ENCODE data around the gene SNX20. TPM values are rescaled to one million over a fixed set of nuclear protein-coding genes. Genes with fewer than 3 reads are reported as not detected.

SNX20 gene
- total RNA-seq, 1 donor from 2014 or later, result not detected

DNA sequence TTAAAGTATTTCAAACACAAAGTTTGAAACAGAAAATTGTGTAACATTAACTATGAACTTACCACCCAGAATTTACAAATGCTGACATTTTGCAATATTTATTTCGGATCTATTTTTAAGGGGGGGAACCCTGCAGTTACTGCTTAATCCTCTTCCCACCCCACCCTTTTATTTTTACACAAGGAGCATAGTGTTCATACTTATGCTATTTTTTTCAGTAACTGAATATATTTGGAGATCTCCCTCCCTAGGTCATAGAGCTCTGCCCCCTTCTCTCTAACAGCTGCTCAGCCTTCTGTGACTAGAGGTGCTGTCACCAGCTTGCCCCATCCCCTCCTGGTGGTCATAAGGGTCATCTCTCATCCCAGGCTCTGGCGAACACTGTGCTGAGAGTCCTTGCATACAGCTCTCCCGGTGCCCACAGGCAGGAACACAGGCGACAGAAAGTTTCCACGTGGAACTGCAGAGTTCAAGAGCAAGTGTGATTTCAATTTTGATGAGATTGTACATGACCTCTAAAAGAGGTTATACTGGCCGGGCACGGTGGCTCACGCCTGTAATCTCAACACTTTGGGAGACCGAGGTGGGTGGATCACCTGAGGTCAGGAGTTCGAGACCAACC is 44.2 kb downstream of the SNX20 start:
- H4K20me1 ChIP-seq (ENCODE audit: insufficient read depth, low read length), result no peaks in the 10 kb centered on the region
- no peak overlapping the region for H3K27ac Mint-ChIP-seq (ENCODE audit: unreplicated experiment)
- no peak for FAIRE-seq

DNA sequence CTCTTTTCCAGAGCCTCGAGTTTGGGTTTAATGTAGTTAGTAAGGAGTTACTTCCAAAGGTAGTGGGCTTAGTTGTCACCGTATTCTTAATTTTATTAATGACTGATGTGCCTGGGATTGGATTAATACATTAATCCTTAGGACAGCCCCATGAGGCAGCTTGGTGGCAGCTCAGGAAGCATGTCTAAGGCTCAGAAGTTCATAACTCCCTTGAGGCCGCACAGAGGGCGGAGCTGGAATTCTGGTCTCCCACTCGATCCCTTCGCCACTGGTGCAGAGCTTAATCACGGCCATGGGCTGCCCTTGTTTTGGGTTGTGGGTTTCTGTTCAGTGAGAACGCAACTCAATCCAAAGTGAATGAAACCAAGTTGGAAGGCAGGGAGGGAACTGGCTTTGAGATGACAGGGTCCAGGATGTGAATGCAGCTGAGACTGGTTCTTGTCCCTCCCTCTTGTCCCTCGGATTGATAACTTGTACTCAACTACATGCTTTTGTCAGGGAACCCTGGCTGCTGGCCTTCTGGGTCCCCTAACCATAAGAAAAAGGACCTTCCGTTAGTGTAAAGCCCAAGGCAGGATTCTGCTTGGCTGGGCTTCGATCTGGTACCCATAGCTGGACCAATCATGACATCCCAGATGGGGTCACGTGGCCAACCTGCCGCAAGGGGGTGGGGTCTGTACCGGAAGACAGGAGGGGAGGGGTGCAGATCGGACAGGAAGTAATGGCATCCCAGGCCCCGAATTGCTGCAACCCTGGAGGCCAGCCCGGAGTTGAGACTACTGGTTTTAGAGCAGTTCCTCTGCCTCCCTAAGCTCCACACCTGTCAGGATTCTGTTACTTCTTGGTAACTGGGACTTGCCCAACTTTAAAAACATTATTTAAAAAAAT is 45.4 kb downstream of the SNX20 start:
- no peak overlapping the region for H3K27ac ChIP-seq (ENCODE audit: low read depth, low read length)
- DNase-seq (ENCODE audit: low read depth) (no peak), FAIRE-seq (no peak)
- Mint-ChIP-seq H3K4me3 (ENCODE audit: unreplicated experiment) (no peak overlapping the region), H3K27ac (ENCODE audit: unreplicated experiment) (no peak overlapping the region), H3K9me3 (ENCODE audit: unreplicated experiment) (peaks cover 2% of the 10 kb centered on the region), H3K4me1 (ENCODE audit: low read depth, unreplicated experiment) (no peaks in the 10 kb centered on the region), H3K27me3 (ENCODE audit: low read depth, unreplicated experiment) (peaks cover 52% of the 10 kb centered on the region), H3K36me3 (ENCODE audit: low read depth, unreplicated experiment) (peaks cover 4% of the 10 kb centered on the region)
- TF ChIP-seq, protein P1, sequence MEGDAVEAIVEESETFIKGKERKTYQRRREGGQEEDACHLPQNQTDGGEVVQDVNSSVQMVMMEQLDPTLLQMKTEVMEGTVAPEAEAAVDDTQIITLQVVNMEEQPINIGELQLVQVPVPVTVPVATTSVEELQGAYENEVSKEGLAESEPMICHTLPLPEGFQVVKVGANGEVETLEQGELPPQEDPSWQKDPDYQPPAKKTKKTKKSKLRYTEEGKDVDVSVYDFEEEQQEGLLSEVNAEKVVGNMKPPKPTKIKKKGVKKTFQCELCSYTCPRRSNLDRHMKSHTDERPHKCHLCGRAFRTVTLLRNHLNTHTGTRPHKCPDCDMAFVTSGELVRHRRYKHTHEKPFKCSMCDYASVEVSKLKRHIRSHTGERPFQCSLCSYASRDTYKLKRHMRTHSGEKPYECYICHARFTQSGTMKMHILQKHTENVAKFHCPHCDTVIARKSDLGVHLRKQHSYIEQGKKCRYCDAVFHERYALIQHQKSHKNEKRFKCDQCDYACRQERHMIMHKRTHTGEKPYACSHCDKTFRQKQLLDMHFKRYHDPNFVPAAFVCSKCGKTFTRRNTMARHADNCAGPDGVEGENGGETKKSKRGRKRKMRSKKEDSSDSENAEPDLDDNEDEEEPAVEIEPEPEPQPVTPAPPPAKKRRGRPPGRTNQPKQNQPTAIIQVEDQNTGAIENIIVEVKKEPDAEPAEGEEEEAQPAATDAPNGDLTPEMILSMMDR (IDR thresholded peaks at IDR 0.05; ENCODE audit: insufficient read depth, low read depth, low read length), result no peak
- TF ChIP-seq EZH2 (IDR thresholded peaks at IDR 0.05; ENCODE audit: insufficient read depth, low read length), result no peak
- H3K79me2 ChIP-seq (ENCODE audit: insufficient read depth, low read length), result no peaks in the 10 kb centered on the region
- no peak overlapping the region for H3K4me2 ChIP-seq (ENCODE audit: low read length)
- H2AFZ ChIP-seq (ENCODE audit: low read depth, low read length), result no peak overlapping the region
- H3K4me3 ChIP-seq (ENCODE audit: insufficient read depth, low read depth, low read length), result no peak overlapping the region
- H3K9me3 ChIP-seq (ENCODE audit: insufficient read depth, low read depth, low read length), result no peaks in the 10 kb centered on the region
- H3K36me3 ChIP-seq (ENCODE audit: insufficient read depth, low read length), result no peaks in the 10 kb centered on the region
- H3K4me1 ChIP-seq (ENCODE audit: insufficient read depth, low read length), result no peaks in the 10 kb centered on the region
- no peak overlapping the region for H3K9ac ChIP-seq (ENCODE audit: low read length)
- no peaks in the 10 kb centered on the region for H4K20me1 ChIP-seq (ENCODE audit: insufficient read depth, low read length)
- no peaks in the 10 kb centered on the region for H3K27me3 ChIP-seq (ENCODE audit: insufficient read depth, low read length)

More for the DNA sequence above, 44.2 kb downstream of the SNX20 start:
- peaks cover 2% of the 10 kb centered on the region for H3K36me3 Mint-ChIP-seq (ENCODE audit: low read depth, unreplicated experiment)
- peaks cover 2% of the 10 kb centered on the region for H3K9me3 Mint-ChIP-seq (ENCODE audit: unreplicated experiment)
- peaks cover 47% of the 10 kb centered on the region for H3K27me3 Mint-ChIP-seq (ENCODE audit: low read depth, unreplicated experiment)
- TF ChIP-seq, protein P1 (IDR thresholded peaks at IDR 0.05; ENCODE audit: insufficient read depth, low read depth, low read length), result no peak
- no peak for TF ChIP-seq EZH2 (IDR thresholded peaks at IDR 0.05; ENCODE audit: insufficient read depth, low read length)
- no peaks in the 10 kb centered on the region for H3K9me3 ChIP-seq (ENCODE audit: insufficient read depth, low read depth, low read length)
- no peaks in the 10 kb centered on the region for H3K4me1 ChIP-seq (ENCODE audit: insufficient read depth, low read length)
- no peak overlapping the region for H3K27ac ChIP-seq (ENCODE audit: low read depth, low read length)
- no peaks in the 10 kb centered on the region for H3K79me2 ChIP-seq (ENCODE audit: insufficient read depth, low read length)
- H3K9ac ChIP-seq (ENCODE audit: low read length), result no peak overlapping the region
- H3K27me3 ChIP-seq (ENCODE audit: insufficient read depth, low read length), result no peaks in the 10 kb centered on the region
- no peak overlapping the region for H3K4me2 ChIP-seq (ENCODE audit: low read length)
- H3K4me3 Mint-ChIP-seq (ENCODE audit: unreplicated experiment), result no peak overlapping the region
- DNase-seq (ENCODE audit: low read depth), result no peak
- H3K36me3 ChIP-seq (ENCODE audit: insufficient read depth, low read length), result no peaks in the 10 kb centered on the region
- H3K4me3 ChIP-seq (ENCODE audit: insufficient read depth, low read depth, low read length), result no peak overlapping the region
- no peaks in the 10 kb centered on the region for H3K4me1 Mint-ChIP-seq (ENCODE audit: low read depth, unreplicated experiment)
- no peak overlapping the region for H2AFZ ChIP-seq (ENCODE audit: low read depth, low read length)

All from astrocyte (in vitro differentiated cells and primary cell).